BE2C (cell line): ENCODE data around the gene SLC44A1.

ENCODE experiments used
- DNase-seq: peaks from one replicate; pipeline ENCODE4 v3.0.0-alpha.2; 2020
- H3K27me3 ChIP-seq: fragments of 250-450 bp; sonication (Bioruptor Pico); 2 replicates; pipeline ENCODE4 v1.5.1; 2020; ENCODE audit warnings: mild to moderate bottlenecking
- H3K36me3 ChIP-seq: fragments of 250-450 bp; sonication (Bioruptor Pico); 2 replicates; pipeline ENCODE4 v1.5.1; 2020; ENCODE audit warnings: mild to moderate bottlenecking
- H3K4me1 ChIP-seq: fragments of 250-450 bp; sonication (Bioruptor Pico); 2 replicates; pipeline ENCODE4 v1.5.1; 2020
- H3K4me3 ChIP-seq: 2 replicates; pipeline ENCODE4 v1.5.1; 2011; ENCODE audit warnings: low read depth, low read length
- H3K9me3 ChIP-seq: fragments of 250-450 bp; sonication (Bioruptor Pico); 2 replicates; pipeline ENCODE4 v1.5.1; 2020
- TF ChIP-seq, protein P1 (sequence below): IDR thresholded peaks from 2 replicates; pipeline ENCODE4 v1.5.1; 2012; ENCODE audit warnings: mild to moderate bottlenecking, low read depth, low read length

The SLC44A1 gene

DNA sequence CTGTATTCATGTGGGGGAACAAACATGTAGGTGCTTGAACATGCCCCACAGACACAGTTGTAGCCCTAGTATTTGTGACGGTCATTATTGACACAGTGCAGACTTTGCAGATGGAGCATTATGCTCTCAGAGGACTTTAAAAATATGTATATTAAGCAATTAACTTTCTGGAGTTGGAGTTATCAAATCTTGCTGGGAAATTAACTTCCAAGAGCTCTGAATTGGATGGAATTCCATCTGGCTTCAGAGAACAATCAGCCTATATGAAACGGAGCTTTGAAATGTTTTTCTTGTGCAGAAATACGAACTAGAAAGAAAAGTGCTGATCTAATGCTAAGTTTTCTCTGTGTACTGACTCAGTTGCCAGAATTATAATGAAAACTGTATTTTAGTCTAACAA lies 152.4 kb downstream of the SLC44A1 start:
- DNase-seq, result no peak
- TF ChIP-seq, protein P1, sequence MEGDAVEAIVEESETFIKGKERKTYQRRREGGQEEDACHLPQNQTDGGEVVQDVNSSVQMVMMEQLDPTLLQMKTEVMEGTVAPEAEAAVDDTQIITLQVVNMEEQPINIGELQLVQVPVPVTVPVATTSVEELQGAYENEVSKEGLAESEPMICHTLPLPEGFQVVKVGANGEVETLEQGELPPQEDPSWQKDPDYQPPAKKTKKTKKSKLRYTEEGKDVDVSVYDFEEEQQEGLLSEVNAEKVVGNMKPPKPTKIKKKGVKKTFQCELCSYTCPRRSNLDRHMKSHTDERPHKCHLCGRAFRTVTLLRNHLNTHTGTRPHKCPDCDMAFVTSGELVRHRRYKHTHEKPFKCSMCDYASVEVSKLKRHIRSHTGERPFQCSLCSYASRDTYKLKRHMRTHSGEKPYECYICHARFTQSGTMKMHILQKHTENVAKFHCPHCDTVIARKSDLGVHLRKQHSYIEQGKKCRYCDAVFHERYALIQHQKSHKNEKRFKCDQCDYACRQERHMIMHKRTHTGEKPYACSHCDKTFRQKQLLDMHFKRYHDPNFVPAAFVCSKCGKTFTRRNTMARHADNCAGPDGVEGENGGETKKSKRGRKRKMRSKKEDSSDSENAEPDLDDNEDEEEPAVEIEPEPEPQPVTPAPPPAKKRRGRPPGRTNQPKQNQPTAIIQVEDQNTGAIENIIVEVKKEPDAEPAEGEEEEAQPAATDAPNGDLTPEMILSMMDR, result no peak
- no peaks in the 10 kb centered on the region for H3K27me3 ChIP-seq
- H3K36me3 ChIP-seq, result no peaks in the 10 kb centered on the region
- no peaks in the 10 kb centered on the region for H3K9me3 ChIP-seq
- no peak overlapping the region for H3K4me3 ChIP-seq
- H3K4me1 ChIP-seq, result no peaks in the 10 kb centered on the region

DNA sequence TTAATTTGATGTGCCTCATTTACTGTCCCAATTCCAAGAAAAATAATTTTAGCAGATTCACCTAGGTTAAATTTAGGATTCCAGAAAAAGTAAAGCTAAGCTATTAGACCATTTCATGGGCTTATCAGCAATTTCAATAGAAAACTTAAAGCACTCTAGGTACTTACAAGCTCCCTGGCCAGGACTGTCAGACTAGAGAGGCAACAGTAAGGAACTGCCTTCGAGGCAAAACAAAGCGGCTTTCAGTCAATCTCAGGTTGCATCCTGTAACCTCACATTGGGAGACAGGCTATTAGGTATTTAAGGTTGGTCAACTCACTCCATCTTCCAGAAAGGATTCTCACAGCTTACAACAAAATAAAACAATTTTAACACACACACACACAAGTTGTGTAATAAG lies 154.7 kb downstream of the SLC44A1 start:
- TF ChIP-seq, protein P1, result no peak
- Histone ChIP-seq H3K36me3 (no peaks in the 10 kb centered on the region), H3K4me1 (no peaks in the 10 kb centered on the region), H3K9me3 (no peaks in the 10 kb centered on the region), H3K27me3 (no peaks in the 10 kb centered on the region; the same call in 1 of the 2 replicates), H3K4me3 (no peak overlapping the region)
- DNase-seq, result no peak

DNA sequence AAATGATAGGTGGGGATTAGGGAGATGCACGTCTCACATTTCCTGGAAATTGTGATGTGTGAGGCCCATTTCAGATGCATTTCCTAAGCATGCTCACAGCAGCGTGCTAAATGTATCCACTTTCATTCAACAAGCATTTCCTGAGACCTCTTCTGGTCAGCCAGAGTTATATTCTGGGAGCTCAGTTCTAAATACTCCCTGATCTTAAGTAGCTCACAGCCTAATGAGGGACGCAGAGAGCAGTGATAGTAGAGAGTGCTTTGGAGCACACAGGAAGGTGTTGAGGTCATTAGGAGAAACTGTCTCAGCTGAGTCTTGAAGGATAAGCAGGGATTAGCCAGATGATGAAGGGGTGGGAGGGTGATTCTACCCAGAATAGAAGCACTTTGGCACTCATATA lies 157.2 kb downstream of the SLC44A1 start:
- TF ChIP-seq, protein P1, result peak; percentile 4; the same call in 1 of the 2 replicates
- DNase-seq, result no peak
- no peaks in the 10 kb centered on the region; the same call in none of the 2 replicates for H3K27me3 ChIP-seq

DNA sequence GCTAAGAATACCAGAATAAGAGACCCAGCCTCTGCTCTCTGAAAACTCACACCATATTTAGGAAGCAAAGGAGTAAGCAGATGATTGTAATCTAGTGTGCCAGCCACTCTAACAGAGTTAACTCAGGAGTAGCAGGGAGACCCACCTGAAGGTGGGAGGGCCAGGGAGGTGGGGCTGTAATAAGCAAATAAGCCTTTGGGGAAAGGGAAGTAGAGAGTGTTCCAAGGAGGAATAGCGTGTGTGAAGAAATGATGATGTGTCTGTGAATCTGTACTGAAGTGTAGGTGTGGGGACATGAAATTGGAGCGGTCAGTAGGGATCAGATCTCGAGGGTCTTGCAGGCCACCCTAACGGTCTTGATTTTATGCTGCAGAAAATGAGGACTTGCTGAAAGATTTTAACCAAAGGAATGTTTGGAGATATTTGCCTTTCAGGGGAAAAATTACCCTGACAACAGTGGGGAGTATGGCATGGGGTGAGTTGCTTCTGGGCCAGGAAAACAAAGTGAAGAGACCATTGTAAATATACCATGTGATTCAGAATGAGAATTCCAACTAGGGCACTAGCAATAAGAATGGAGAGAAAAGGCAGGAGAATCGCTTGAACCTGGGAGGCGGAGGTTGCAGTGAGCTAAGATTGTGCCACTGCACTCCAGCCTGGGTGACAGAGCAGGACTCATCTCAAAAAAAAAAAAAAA lies 159.2 kb downstream of the SLC44A1 start:
- H3K4me1 ChIP-seq, result no peaks in the 10 kb centered on the region
- no peak overlapping the region for H3K4me3 ChIP-seq
- TF ChIP-seq, protein P1, result no peak
- no peaks in the 10 kb centered on the region for H3K9me3 ChIP-seq
- H3K27me3 ChIP-seq, result no peaks in the 10 kb centered on the region; the same call in none of the 2 replicates
- no peak for DNase-seq
- H3K36me3 ChIP-seq, result no peaks in the 10 kb centered on the region

More for the DNA sequence above, 157.2 kb downstream of the SLC44A1 start:
- no peaks in the 10 kb centered on the region for H3K36me3 ChIP-seq
- no peaks in the 10 kb centered on the region for H3K9me3 ChIP-seq
- no peaks in the 10 kb centered on the region for H3K4me1 ChIP-seq
- no peak overlapping the region for H3K4me3 ChIP-seq

DNA sequence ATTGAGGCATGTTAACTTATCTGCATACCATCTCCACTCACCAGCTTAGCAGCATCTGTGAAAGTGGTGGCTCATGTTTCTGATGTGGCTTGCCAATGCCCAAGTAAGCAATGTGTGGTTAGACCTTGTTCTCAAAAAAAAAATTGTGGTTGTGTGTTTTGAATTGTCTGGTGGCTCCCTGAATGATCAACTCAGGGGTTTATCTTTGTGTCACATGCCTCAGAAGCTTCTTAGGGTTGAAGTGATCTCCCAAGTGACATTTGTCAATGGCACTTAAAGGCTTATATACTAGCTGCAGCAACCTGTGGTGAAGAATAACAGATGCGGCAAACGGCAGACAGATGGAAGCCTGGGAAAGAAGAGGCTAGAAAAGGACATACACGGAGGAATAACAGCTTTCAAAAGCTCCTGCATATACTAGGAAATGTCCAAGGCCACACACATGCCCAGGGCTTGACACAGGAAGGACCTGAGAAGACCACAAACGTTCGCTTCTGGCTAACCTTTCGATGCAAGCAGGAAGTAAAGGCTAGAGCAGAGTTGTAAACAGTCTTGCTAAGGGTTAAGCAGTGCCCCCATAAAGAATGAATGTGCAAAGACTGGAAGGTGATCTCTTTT lies 161.2 kb downstream of the SLC44A1 start:
- Histone ChIP-seq H3K36me3 (no peaks in the 10 kb centered on the region), H3K9me3 (no peaks in the 10 kb centered on the region), H3K4me3 (no peak overlapping the region), H3K4me1 (no peaks in the 10 kb centered on the region), H3K27me3 (no peaks in the 10 kb centered on the region; the same call in none of the 2 replicates)
- TF ChIP-seq, protein P1, result no peak
- no peak for DNase-seq

DNA sequence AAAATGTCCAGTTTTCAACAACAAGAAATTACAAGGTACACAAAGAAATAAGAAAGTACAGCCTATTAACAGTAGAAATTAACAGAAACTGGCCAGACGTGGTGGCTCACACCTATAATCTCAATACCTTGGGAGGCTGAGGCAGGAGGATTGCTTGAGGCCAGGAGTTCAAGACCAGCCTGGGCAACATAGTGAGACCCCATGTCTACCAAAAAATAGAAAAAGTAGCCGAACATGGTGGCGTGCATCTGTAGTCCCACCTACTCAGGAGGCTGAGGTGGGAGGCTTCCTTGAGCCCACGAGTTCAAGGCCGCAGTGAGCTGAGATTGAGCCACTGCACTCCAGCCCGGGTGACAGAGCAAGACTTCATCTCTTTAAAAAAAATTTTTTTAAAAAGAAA lies 161.9 kb downstream of the SLC44A1 start:
- Histone ChIP-seq H3K27me3 (no peaks in the 10 kb centered on the region; the same call in none of the 2 replicates), H3K4me3 (no peak overlapping the region), H3K4me1 (no peaks in the 10 kb centered on the region), H3K9me3 (no peaks in the 10 kb centered on the region), H3K36me3 (no peaks in the 10 kb centered on the region)
- DNase-seq, result no peak
- TF ChIP-seq, protein P1, result no peak
